PC-3 (cell line): ENCODE data around the gene IRX2. TPM values are rescaled to one million over a fixed set of nuclear protein-coding genes. Genes with fewer than 3 reads are reported as not detected.

Experiments used
- ATAC-seq: fragments of 200-7000 bp; cut with Tn5 transposase; 2 replicates; pipeline ENCODE4 v1.9.1; 2020; ENCODE audit warnings: mild to moderate bottlenecking, moderate library complexity
- BruUV-seq: library from RNA; stranded (reverse); fragments of 400-500 nt; replicated peaks from 2 replicates; lab custom pipeline; 2021; lab: Mats Ljungman, UMichigan
- CTCF ChIA-PET: fragments of 300-600 bp; sonication (Branson Sonifier 250); formaldehyde crosslinking; loops from one replicate; lab custom pipeline; 2022; ENCODE audit warnings: antibody characterized with exemption; lab: Charles Lee
- POLR2A ChIA-PET: fragments of 300-600 bp; sonication (Branson Sonifier 250); formaldehyde crosslinking; loops from one replicate; lab custom pipeline; 2022; ENCODE audit warnings: antibody characterized with exemption; ENCODE audit not compliant: unreplicated experiment; lab: Charles Lee
- DNase-seq: peaks from one replicate; pipeline ENCODE4 v3.0.0-alpha.2; 2015
- H2AFZ ChIP-seq: fragments of 300-600 bp; sonication (generic); 2 replicates; pipeline ENCODE4 v1.6.0; 2016; ENCODE audit warnings: antibody characterized with exemption, low read length
- H3F3A ChIP-seq: fragments of 300-600 bp; sonication (generic); one replicate; pipeline ENCODE4 v1.6.0; 2017; ENCODE audit warnings: antibody characterized with exemption, low read length, control low read depth, mild to moderate bottlenecking; ENCODE audit not compliant: unreplicated experiment
- H3K27ac ChIP-seq: fragments of 300-600 bp; sonication (generic); 2 replicates; pipeline ENCODE4 v1.5.1; 2016; ENCODE audit warnings: mild to moderate bottlenecking, low read length
- H3K27me3 ChIP-seq: fragments of 300-600 bp; sonication (generic); 2 replicates; pipeline ENCODE4 v1.6.1; 2016; ENCODE audit warnings: low read length, mixed read lengths
- H3K36me3 ChIP-seq: fragments of 300-600 bp; sonication (generic); 2 replicates; pipeline ENCODE4 v1.6.1; 2016; ENCODE audit warnings: low read depth, mixed run types, low read length, mixed read lengths
- H3K4me1 ChIP-seq: fragments of 300-600 bp; sonication (generic); 2 replicates; pipeline ENCODE4 v1.5.1; 2016; ENCODE audit warnings: low read length; ENCODE audit not compliant: insufficient read depth
- H3K4me2 ChIP-seq: fragments of 300-600 bp; sonication (generic); 2 replicates; pipeline ENCODE4 v1.6.0; 2016; ENCODE audit warnings: low read length
- H3K4me3 ChIP-seq: fragments of 300-600 bp; sonication (generic); 2 replicates; pipeline ENCODE4 v1.5.1; 2016; ENCODE audit warnings: mild to moderate bottlenecking, low read length, mixed read lengths
- H3K79me2 ChIP-seq: fragments of 300-600 bp; sonication (generic); 2 replicates; pipeline ENCODE4 v1.6.1; 2017; ENCODE audit warnings: low read length, mixed read lengths
- H3K9ac ChIP-seq: fragments of 300-600 bp; sonication (generic); 2 replicates; pipeline ENCODE4 v1.6.0; 2016; ENCODE audit warnings: mild to moderate bottlenecking, low read length
- H3K9me2 ChIP-seq: fragments of 300-600 bp; sonication (generic); replicated peaks from 2 replicates; pipeline ENCODE4 v1.6.1; 2016; ENCODE audit warnings: mixed run types, low read length, mixed read lengths
- H3K9me3 ChIP-seq: fragments of 300-600 bp; sonication (generic); 2 replicates; pipeline ENCODE4 v1.6.1; 2016; ENCODE audit warnings: low read length, mixed read lengths
- H4K20me1 ChIP-seq: fragments of 300-600 bp; sonication (generic); 2 replicates; pipeline ENCODE4 v1.6.1; 2016; ENCODE audit warnings: low read length, mixed read lengths
- CTCF ChIP-seq: fragments of 300-600 bp; sonication (generic); conservative IDR thresholded peaks from 2 replicates; pipeline ENCODE4 v1.5.1; 2017; ENCODE audit warnings: antibody characterized with exemption, low read depth, mild to moderate bottlenecking, low read length
- EZH2 ChIP-seq: fragments of 300-600 bp; sonication (generic); IDR thresholded peaks from one replicate; pipeline ENCODE4 v1.6.1; 2017; ENCODE audit warnings: antibody characterized with exemption, mild to moderate bottlenecking, low read length; ENCODE audit not compliant: unreplicated experiment
- EZH2phosphoT487 ChIP-seq: fragments of 300-600 bp; sonication (generic); IDR thresholded peaks from 2 replicates; pipeline ENCODE4 v1.6.1; 2018; ENCODE audit warnings: mild to moderate bottlenecking, antibody characterized with exemption, low read length, borderline replicate concordance
- intact Hi-C: fragments of 100-400 bp; cut with micrococcal nuclease; formaldehyde crosslinking; loops from 2 replicates; pipeline ENCODE4 v1.9.0; 2023
- total RNA-seq: library from RNA; depleted of rRNA; stranded (reverse); fragments of >200 nt; gene quantifications from 2 replicates; pipeline ENCODE4 v1.2.3, GENCODE V29; 2014

The IRX2 gene
- total RNA-seq, 1 experiment from 2014 or later = 10.4 TPM

DNA sequence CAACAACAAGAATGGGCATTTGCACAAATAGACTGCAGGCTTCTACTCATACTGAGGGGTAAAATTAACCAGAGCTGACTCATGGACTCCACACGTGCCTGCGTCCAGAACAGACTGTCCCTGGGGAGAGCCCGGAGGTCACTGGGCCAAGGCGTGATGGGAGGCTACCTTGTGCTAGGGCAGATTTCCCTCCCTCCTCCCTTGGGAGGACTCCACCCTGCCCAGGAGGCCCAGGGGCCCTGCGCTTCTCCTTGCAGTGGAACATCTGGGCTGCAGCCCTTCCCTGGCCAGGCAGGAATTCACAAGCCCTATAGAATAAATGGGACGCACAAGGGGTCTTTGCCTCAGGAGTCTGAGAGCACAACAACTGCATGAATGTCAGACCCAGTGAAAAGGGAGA lies 35.6 kb downstream of the IRX2 start:
- DNase-seq (no peak), ATAC-seq (no peak)
- H4K20me1 ChIP-seq = no peaks in the 10 kb centered on the region
- H3K4me2 ChIP-seq = no peak overlapping the region
- intact Hi-C loops = no loop called here
- no peak overlapping the region for H2AFZ ChIP-seq
- no peak overlapping the region for H3K9ac ChIP-seq
- no peaks in the 10 kb centered on the region for H3K36me3 ChIP-seq
- TF ChIP-seq EZH2 (no peak), CTCF (no peak), EZH2phosphoT487 (no peak)
- no peaks in the 10 kb centered on the region for H3K9me3 ChIP-seq
- CTCF ChIA-PET = no interaction called here
- H3K27me3 ChIP-seq = peaks cover 61% of the 10 kb centered on the region
- H3K9me2 ChIP-seq = no peaks in the 10 kb centered on the region
- no peaks in the 10 kb centered on the region for H3F3A ChIP-seq
- no peaks in the 10 kb centered on the region for H3K79me2 ChIP-seq
- no TSS peak for BruUV-seq
- POLR2A ChIA-PET = no interaction called here
- H3K27ac ChIP-seq = no peak overlapping the region
- H3K4me3 ChIP-seq = no peak overlapping the region
- H3K4me1 ChIP-seq = no peaks in the 10 kb centered on the region

DNA sequence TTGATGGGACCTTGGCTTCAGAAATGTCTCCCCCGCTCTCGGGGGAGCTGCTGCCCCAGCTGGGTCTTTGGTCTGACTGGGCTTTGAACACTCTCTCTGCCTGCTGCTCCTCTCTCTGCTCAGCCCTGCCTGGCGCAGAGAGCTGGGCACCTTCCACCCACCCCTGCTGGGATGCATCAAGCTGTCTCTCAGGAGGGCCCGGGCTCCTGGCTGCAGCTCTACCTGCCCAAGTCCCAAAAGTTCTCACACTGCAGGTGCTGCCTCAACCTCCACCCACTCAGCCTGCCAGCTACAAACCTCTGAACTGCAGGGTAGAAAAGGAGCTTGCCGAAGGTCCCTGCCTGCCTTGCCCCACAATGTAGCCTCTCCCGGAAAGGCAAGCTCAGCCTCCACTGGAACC lies 36.7 kb downstream of the IRX2 start:
- no peak overlapping the region for H3K27ac ChIP-seq
- H3K27me3 ChIP-seq = peaks cover 54% of the 10 kb centered on the region
- H4K20me1 ChIP-seq = no peaks in the 10 kb centered on the region
- no peak overlapping the region for H3K4me2 ChIP-seq
- no peak overlapping the region for H2AFZ ChIP-seq
- no peaks in the 10 kb centered on the region for H3K79me2 ChIP-seq
- no TSS peak for BruUV-seq
- H3F3A ChIP-seq = no peaks in the 10 kb centered on the region
- no peak for TF ChIP-seq EZH2
- no peak for TF ChIP-seq EZH2phosphoT487
- TF ChIP-seq CTCF = no peak
- no peak overlapping the region for H3K4me3 ChIP-seq
- no peak overlapping the region for H3K9ac ChIP-seq
- H3K4me1 ChIP-seq = no peaks in the 10 kb centered on the region
- ATAC-seq (no peak), DNase-seq (no peak)
- H3K36me3 ChIP-seq = no peaks in the 10 kb centered on the region
- POLR2A ChIA-PET = no interaction called here
- H3K9me2 ChIP-seq = no peaks in the 10 kb centered on the region
- intact Hi-C loops = no loop called here
- H3K9me3 ChIP-seq = no peaks in the 10 kb centered on the region
- CTCF ChIA-PET = no interaction called here

GRCh38 chr5:2714026-2714425 lies 37.5 kb downstream of the IRX2 start:
- Histone ChIP-seq H3K9me3 (no peaks in the 10 kb centered on the region), H3K4me2 (no peak overlapping the region), H4K20me1 (no peaks in the 10 kb centered on the region), H3K27me3 (peaks cover 51% of the 10 kb centered on the region), H3K36me3 (no peaks in the 10 kb centered on the region), H3K4me3 (no peak overlapping the region), H3K27ac (no peak overlapping the region), H3K4me1 (no peaks in the 10 kb centered on the region), H3K9ac (no peak overlapping the region), H3K9me2 (no peaks in the 10 kb centered on the region), H3K79me2 (no peaks in the 10 kb centered on the region), H3F3A (no peaks in the 10 kb centered on the region), H2AFZ (no peak overlapping the region)
- ATAC-seq (no peak), DNase-seq (no peak)
- no peak for TF ChIP-seq EZH2
- TF ChIP-seq EZH2phosphoT487 = no peak
- no peak for TF ChIP-seq CTCF
- POLR2A ChIA-PET = no interaction called here
- intact Hi-C loops = no loop called here
- BruUV-seq = no TSS peak
- CTCF ChIA-PET = no interaction called here
